HepG2 (cell line): ENCODE data around the gene SOCS3. TPM values are rescaled to one million over a fixed set of nuclear protein-coding genes. Genes with fewer than 3 reads are reported as not detected.

ENCODE experiments used
- ARID4A ChIP-seq: sonication (generic); formaldehyde crosslinking; IDR thresholded peaks from 2 replicates; pipeline ENCODE4 v1.5.0; 2020; ENCODE audit warnings: mild to moderate bottlenecking, missing genetic modification reagents, borderline replicate concordance
- HNF4A ChIP-seq: sonication (generic); formaldehyde crosslinking; IDR thresholded peaks from 2 replicates; pipeline ENCODE4 v1.4.0; 2020; ENCODE audit warnings: missing genetic modification reagents
- LCORL ChIP-seq, 2 experiments: fragments of 450-650 bp in 1 of 2; sonication (generic) in 1 of 2; formaldehyde crosslinking in 1 of 2; IDR thresholded peaks; 2 replicates each; pipeline versions ENCODE4 v1.5.0 to v1.6.1; 2017 to 2020; ENCODE audit warnings: antibody characterized with exemption in 1 of 2, missing genetic modification reagents in 1 of 2
- PATZ1 ChIP-seq: sonication (generic); formaldehyde crosslinking; IDR thresholded peaks from 2 replicates; pipeline ENCODE4 v1.4.0; 2020; ENCODE audit warnings: missing genetic modification reagents
- PITX1 ChIP-seq: sonication (generic); formaldehyde crosslinking; IDR thresholded peaks from 2 replicates; pipeline ENCODE4 v1.5.1; 2020; ENCODE audit warnings: mild to moderate bottlenecking, missing genetic modification reagents
- SKIL ChIP-seq: sonication (generic); formaldehyde crosslinking; IDR thresholded peaks from 2 replicates; pipeline ENCODE4 v1.8.0; 2022; ENCODE audit warnings: missing genetic modification reagents, mild to moderate bottlenecking, moderate library complexity, borderline replicate concordance
- ZBTB2 ChIP-seq: sonication (generic); formaldehyde crosslinking; IDR thresholded peaks from 2 replicates; pipeline ENCODE4 v1.8.0; 2022; ENCODE audit warnings: low read depth, missing genetic modification reagents
- ZNF362 ChIP-seq: sonication (generic); formaldehyde crosslinking; IDR thresholded peaks from 2 replicates; pipeline ENCODE4 v1.4.0; 2020; ENCODE audit warnings: missing genetic modification reagents, mild to moderate bottlenecking, borderline replicate concordance
- polyA plus RNA-seq, 8 experiments: library from polyadenylated mRNA; depleted of rRNA in 3 of 8; stranded (reverse) in 7 of 8; unstranded in 1 of 8; fragments of >200 nt; fragmentation: Illumina TruSeq in 4 of 8; extraction: Trizol in 4 of 8; gene quantifications; 2 replicates each; pipeline versions ENCODE4 v1.2.1 to v1.2.3, GENCODE V29; 2011 to 2016; ENCODE audit warnings: low read depth in 4 of 8, missing spikeins in 1 of 8, mixed read lengths in 1 of 8; ENCODE audit not compliant: insufficient read depth in 1 of 8
- total RNA-seq, 5 experiments: library from RNA; depleted of rRNA; stranded (reverse); fragments of >200 nt; fragmentation: Illumina TruSeq; extraction: Trizol; gene quantifications; 2 replicates each; pipeline ENCODE4 v1.2.3, GENCODE V29; 2016; ENCODE audit warnings: low read depth in 1 of 5

Gene SOCS3
- total and polyA plus RNA-seq, 2 of the 13 experiments (the other 11 are each of a cell fraction or from before 2014, with no cell fraction given): 0.77 to 2.4 TPM

- 0 out of 2 replicates have a peak, but pooled peaks have one; percentile 8 for TF ChIP-seq PATZ1 (CRISPR knock-in tag)
- TF ChIP-seq HNF4A (CRISPR knock-in tag): 0 out of 2 replicates have a peak, but pooled peaks have one; percentile 36
- no peak for TF ChIP-seq LCORL (IDR thresholded peaks at IDR 0.05)
- peak; percentile 54; the same call in 1 of the 2 replicates for TF ChIP-seq LCORL (CRISPR knock-in tag; IDR thresholded peaks at IDR 0.05)
- TF ChIP-seq ARID4A: 0 out of 2 replicates have a peak, but pooled peaks have one; percentile 3
- peak; percentile 77 for TF ChIP-seq ZNF362 (CRISPR knock-in tag)
- 0 out of 2 replicates have a peak, but pooled peaks have one; percentile 8 for TF ChIP-seq PITX1 (CRISPR knock-in tag)
- TF ChIP-seq ZBTB2 (CRISPR knock-in tag): no peak
- TF ChIP-seq SKIL (CRISPR knock-in tag): no peak
- TF ChIP-seq, all 625 proteins: peak for 10
These were observed 16.3 kb upstream of the SOCS3 start (continued) for GRCh38 chr17:78376161-78376560.
